Frontal cortex (tissue), 4 donors: Measurements from ENCODE around the gene DICER1. TPM values are rescaled to one million over a fixed set of nuclear protein-coding genes. Genes with fewer than 3 reads are reported as not detected.

Experiments used
- DNase-seq, 2 donors: peaks; one replicate each; pipeline ENCODE4 v3.0.0; 2012; ENCODE audit warnings: low spot score in 2 of 2
- FAIRE-seq: peaks from 2 replicates; lab custom pipeline; 2012; peaks lifted over from hg19 to GRCh38; lab: Jason Lieb, UNC
- small RNA-seq: library from RNA; depleted of rRNA; stranded (forward); fragments of <200 nt; gene quantifications from one replicate; pipeline ENCODE3, GENCODE V24; 2014
- total RNA-seq: library from RNA; depleted of rRNA; stranded (reverse); fragments of >200 nt; gene quantifications from one replicate; pipeline ENCODE4 v1.2.3, GENCODE V29; 2014
- donor health status: control.
- donor health status: control.
- donor health status: control.

DICER1 gene
- total RNA-seq, 1 donor from 2014 or later: 226 TPM

DNA sequence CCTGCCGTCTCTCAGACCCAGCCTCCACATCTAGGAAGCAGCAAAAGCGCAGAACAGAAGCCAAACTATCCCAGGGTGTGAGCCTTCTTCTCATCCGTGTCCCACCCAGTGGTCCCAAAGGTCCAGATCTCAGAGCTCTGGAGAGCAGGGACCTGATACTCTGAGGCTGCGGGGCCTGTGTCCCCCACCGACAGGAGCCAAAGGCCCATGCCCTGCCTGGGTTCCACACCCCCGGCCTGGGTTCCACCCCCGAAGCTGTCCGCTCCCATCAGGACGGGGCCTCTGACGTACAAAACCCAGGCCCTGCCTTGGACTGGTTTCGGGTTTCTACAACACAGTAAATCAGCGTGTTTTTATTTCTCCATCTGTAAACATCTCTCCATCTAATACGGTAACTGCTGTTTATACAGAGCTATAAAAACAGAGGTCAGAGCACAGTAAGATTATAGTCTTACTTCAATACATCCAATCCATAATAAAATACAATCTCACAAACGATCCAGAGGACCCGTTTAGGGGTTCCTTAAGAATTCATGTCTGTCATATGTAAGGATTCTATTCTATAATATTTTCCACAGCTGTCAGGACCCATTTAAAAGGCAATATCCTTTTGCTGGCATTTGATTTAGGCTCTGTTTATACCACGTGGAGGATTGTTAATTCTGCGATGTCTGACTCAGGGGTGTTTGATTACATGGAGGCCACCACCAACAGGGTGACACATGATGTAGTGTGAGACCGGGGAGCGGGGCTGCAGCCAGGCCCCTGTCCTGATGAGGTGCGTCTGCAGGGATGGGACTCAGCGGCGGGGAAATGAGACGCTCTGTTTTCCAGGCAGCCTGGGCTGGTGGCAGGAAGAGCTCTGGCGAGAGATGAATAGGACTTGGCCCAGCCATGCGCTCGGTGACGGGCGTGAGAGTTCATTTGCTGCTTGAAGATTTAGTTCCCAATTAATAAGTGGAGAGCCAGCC is 110.3 kb downstream of the DICER1 start:
- DNase-seq: no peak
- FAIRE-seq: no peak

DNA sequence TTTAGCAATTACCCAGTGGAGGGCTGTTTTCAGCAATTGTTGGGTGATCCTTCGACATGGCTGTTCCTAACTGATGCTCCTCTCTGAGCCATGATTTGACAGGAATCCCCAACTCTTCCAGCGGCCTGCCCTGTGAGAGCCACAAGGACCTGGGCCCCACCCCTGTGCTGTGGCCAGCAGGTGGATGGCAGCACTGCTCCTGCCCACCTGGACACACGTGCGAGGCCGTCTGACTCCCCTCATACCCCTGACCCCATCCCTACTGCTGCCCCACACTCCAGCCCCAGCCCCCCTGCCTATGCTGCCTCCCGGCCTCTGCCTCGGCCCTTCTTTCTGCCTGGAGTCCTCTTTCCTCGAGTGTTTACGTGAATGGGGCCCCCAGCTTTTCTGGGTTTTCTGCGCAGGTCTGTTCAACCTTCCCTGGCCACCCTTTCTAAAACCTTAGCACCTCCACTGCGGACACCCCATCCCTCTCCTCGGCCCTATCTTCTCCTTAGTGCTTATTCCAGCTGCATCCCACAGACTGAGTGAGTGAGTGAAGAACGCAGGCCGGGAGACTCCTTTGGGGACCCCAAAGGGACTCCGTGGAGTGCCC is 111.4 kb downstream of the DICER1 start:
- DNase-seq (no peak), FAIRE-seq (no peak)

DNA sequence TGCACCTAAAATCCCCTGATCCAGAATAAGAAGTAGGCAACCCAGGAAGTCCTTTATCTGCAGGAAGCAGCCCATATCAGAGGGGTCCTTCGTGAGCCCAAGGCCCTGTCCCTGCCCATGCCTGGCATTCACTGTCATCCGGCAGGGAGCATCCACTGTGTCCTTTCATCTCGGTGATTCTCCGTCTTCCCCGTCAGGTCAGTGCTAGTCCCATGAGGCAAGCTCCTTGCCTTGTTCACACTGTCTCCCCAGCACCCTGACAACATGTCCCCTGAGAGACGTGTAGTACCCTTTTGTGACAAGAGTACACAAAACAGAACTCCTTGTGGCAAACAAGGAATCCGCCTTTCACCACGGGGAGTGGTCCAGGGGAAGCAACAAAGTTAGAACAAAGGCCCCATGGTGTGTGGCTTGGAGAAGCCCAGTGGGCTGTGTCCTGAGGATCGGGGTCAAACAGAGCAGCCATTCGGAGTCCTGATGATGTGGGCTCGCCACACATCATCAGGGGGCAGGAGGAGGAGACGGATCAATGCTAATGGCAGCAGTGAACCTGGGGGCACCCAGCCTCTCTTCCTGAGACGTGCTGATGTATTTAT is 112.1 kb downstream of the DICER1 start:
- DNase-seq: no peak
- FAIRE-seq: no peak

DNA sequence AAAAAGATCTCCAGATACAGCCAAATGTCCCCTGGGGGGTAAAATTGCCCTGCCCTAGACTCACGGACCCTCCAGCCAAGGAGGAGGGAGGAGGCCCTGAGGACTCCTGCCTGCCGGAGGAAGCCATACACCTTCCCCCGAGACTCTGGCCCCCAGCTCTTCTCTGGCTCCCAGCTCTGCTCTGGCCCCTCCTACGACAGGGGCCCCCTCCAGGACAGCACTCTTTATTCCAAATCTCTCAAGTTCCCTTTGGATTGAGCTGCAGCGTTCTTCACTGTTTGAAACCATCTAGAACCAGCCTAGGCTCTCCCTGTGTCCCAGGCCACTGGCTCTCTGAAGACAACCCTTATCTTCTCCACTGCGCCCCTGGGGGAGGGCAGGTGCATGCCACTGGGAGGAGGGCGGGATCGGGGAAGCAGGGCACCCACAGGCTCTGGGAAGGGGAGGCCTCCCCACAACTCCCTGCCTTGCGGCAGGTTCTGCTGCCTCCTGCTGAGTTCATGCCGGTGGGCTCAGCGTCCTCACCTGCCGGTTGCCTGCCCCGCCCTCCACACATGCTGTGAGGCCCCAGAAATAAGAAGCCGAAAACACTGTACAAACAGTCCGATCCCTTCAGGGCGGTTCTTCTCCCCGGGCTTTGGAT is 112.7 kb downstream of the DICER1 start:
- no peak for DNase-seq
- FAIRE-seq: no peak

DNA sequence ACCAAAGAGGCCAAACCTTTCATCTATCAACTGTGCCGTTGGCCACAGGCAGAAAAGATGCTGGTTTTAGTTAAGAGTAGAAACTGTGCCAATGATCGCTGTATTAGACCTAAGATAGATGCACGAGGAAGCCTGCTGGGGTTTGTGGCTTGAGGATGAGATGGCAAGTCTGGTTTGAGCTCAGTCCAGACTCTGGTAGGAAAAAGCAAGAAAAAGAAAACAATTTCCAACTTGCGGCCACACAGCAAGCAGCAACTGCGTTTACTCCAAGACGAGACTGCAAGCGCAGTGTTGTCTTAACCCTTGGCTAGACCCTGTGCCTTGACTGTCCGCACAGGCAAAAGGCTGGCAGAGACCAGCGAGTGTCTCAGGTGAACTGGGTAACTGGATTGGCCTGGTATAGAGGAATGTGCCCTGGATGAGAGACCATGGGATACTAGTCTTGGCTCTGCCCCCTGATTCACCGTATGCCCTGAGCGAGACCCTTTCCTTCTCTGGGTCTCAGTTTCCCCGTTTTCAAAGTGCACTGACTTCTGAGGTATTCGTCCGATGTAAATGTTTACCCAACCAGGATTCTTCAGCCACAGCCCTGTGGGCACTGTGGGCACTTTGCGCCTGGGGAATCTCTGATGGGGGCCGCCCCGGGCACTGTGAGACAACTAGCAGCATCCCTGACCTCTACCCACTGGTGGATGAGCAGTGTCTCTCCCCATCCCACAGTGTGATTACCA is 113.4 kb downstream of the DICER1 start:
- no peak for FAIRE-seq
- no peak for DNase-seq

DNA sequence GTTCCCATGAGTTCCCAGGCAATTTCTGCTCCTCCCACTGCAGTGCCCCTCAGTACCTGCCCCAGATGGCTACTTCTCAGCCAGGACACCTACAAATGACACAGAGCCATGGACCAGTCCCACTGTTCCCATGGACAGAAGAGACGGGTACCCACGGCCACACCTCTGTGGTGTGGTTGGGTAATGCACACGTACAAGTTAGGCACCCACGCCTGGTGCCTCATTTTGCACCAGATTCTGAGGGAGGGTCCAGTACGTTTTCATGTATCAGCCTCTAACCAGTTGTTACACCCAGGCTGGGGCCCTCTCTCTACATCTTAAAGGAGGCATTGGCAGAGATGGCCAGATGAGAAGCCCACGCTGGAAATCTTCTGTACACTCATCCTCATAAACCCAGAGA is 114.0 kb downstream of the DICER1 start:
- no peak for FAIRE-seq
- DNase-seq: no peak

DNA sequence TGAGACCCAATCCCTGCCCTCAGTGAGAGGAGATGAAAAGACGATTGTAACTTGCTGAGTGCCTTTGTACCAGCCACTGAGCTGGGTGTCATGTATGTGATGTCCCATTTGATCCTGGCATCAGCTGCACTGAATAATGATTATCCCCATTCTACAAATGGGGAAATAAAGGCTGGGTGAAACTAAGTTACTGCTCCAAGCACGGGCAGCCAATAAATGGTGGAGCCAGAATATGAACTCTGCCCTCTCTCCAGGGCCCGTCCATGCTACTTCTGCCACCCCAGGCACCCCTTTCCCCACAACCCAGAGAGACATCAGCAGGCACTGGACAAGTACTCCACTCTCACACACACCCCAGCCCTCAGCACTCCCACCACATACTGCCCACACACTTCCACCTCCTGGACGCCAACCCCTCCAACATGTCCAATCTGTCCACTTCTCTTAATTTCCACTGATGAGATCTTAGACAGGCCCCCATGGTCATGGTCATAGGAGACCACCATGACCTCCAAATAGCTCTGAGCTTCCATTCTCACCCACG is 115.8 kb downstream of the DICER1 start:
- no peak for DNase-seq
- FAIRE-seq: no peak

DNA sequence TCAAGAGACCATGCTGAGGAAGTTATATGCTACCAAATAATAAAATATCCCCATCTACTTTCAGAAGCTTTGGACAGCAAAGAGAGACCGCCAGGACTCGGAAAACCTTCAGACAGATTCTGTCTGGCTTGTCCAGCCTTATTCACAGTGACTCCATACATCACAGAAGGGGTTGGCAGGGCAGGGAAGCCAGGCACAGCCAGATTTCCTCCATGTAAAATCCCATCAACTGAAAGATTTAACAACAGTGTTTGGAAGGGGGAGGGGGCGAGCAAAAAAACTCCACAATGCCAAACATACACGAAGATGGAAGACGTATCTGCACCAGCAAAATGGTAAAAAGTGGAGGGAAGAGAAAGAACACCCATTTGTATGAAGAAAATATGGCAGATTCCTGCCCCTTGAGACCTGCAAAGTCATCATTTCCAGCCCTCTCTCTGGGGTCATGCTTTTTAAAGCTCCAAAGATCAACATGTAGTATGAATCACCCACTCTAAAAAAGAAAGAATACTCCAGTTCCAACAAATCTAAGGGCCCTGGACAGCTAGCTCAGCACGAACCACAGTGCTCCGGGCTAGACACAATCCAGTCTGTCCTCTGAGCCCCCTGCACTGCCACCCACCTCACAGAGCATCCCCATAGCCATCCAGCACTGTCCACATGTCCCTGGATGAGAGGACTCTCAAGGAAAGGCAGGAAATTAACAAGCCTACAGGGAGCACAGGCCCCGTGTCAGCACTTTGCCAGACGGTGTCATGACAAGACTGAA is 116.4 kb downstream of the DICER1 start:
- FAIRE-seq: no peak
- DNase-seq: no peak

DNA sequence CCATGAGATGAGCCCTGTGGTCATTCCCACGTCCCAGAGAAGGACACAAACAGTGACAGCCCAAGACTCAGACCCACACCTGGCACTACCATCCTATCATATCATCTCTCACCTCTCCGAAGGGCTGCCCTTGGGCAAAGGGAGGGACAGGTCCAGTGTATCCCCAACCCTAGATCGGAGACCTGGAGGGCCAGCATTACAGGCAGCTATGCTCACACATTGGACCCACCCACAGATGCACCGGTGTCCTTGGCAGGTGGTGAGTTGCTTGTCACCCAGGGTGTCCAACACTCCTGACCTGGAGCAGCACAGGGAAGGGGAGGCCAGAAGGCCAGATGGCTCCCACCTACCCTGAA is 117.4 kb downstream of the DICER1 start:
- FAIRE-seq (no peak), DNase-seq (no peak)

DNA sequence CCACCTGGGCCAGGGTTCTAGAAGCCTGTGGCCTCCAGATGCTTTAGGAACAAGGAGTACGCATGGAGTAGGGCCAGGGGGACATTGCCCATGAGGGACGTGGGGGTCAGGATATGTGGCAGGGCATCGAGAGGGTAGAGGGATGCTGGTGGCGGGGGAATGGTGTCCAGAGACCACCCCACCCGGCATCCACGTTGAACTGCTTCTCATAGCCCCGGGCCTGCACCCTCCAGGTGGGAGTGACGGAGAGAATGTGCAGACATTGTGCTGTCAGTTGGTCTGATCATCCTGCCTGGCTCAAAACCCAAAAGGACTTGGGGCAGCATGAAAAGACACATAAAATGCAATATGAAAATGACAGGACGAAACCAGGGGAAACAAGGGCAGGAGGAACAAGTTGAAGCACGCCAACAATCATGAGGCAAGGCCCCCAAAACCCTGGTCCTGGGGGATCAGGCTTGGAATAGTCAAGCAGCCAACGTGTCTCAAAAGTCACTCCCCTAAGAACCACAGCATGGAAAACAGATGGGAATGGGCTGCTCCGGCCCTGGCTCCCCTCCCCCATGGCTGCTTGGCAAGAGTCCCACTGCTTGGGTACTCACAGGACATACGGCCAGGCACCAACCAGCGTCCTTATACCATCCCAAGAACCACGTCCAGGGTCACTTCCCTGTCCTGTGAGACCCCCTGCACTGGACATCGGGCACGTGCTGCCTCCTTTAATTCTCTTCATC is 117.9 kb downstream of the DICER1 start:
- no peak for FAIRE-seq
- no peak for DNase-seq

DNA sequence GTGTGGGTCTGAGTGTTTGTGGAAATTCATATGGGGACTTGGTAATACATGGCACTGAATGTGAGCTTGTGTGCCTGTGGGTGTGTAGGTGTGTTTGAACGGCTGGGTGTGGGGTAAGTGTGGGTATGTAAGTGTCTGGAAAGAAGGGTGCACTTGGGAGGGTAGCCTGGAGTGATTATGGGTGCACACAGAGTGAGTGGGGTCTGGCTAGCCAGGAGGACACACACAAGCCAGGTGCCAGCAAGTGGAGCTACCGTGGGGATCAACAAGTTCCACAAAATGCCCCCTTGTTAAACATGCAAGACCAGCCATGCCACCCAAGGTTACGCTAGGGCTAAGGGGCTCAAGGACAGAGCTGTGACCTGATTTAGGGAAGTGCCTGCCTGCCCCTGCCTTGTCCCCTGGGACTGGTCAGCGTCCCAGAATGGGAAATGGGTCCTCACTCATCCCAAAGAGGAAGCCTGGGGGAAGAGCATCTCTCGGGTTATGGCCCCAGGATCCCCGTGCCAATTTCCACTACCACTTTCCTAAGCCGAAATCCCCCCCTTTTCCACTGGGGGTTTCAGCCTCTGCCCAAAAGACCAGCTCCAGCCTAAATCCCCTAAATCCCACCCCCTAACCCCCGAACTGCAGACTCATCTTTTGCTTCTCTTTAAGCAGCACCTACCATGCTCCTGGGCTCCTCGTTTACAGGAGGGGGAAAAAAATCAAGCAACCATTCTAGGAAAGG is 118.6 kb downstream of the DICER1 start:
- no peak for FAIRE-seq

DNA sequence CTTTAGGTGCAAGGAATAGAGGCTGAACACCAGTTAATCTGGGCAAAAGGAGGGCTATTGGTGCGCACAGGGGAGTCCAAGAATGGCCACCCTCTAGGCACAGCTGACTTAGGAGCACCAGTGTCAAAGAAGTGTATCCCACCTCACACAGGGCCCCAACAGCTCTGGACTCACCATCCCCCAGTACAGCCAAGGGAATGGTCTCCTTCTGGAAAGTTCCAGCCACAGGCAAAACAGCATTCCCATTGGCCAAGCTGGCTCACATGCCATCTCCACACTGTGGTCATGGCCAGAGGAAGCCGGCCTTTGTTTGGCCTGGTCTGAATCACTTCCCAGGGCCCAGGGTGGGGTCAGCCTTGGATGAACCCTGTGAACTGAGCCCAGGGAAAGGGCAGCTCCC is 120.1 kb downstream of the DICER1 start:
- no peak for DNase-seq
- FAIRE-seq: no peak

More for the DNA sequence above, 118.6 kb downstream of the DICER1 start:
- no peak for DNase-seq

Small RNA genes within 50 kb of the gene (small RNA-seq; reads per million reads assigned to genes)
- 0.13 reads per million for gene MIR3173

Other genes starting within 250 kb of the DICER1 start
- gene CLMN, start 162.4 kb upstream of the DICER1 start, total RNA-seq: 0.82 TPM